Gastrocnemius medialis (tissue), 4 donors: Measurements from ENCODE around the gene BTRC.

ENCODE experiments used
- POLR2A ChIP-seq, 2 donors: fragments of 450-650 bp; IDR thresholded peaks; one replicate each; pipeline ENCODE4 v1.6.1; 2017; ENCODE audit warnings: antibody characterized with exemption in 2 of 2, mild to moderate bottlenecking in 2 of 2, moderate library complexity in 2 of 2
- TF ChIP-seq, protein P1 (sequence below), 5 experiments: fragments of 450-650 bp in 3 of 5; fragments of 200-600 bp in 2 of 5; sonication (generic) in 2 of 5; IDR thresholded peaks in 4 of 5; conservative IDR thresholded peaks in 1 of 5; 1 replicate in 4 of 5; 2 replicates in 1 of 5; pipeline ENCODE4 v1.5.1; 2016 to 2019; ENCODE audit warnings: antibody characterized with exemption in 5 of 5, mild to moderate bottlenecking in 3 of 5, moderate library complexity in 3 of 5

DNA sequence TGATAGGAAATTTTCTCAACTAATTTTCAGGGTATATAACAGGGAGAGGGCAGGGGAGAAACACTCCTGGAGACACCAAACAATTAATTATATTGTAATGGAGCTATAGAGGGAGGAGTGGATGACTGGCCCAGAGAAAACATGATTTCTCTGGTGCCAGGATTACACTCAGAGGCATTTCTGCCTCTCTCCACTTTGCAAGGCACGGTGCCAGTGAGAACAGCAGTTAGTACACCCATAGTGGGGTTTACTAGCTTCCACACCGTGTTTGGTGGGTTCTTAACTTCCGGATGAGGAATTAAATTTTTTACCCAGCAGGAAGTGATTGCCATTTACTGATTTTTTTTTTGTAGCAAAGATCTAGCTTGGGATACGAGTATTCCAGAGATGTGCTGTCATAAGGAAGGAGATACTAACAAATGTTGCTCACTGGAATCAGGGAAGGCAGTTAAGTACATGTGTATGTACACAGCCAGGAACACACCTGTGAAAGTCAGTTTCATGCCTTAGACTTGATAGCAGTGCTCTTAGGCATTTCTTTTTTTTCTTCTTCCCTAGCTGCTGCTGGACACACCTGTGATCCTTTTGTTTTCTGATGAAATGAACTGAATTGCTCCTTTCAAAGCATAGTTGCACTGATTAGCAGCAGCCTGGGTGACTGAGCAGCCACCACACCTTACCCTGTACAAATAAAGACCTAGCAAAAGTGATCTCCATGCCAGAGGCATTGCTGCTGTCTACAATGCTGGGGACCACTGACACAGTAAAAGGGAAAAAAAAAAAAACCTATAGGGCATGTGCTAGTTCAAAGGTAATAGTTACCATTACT, 176.0 kb downstream of the BTRC start:
- TF ChIP-seq, protein P1, sequence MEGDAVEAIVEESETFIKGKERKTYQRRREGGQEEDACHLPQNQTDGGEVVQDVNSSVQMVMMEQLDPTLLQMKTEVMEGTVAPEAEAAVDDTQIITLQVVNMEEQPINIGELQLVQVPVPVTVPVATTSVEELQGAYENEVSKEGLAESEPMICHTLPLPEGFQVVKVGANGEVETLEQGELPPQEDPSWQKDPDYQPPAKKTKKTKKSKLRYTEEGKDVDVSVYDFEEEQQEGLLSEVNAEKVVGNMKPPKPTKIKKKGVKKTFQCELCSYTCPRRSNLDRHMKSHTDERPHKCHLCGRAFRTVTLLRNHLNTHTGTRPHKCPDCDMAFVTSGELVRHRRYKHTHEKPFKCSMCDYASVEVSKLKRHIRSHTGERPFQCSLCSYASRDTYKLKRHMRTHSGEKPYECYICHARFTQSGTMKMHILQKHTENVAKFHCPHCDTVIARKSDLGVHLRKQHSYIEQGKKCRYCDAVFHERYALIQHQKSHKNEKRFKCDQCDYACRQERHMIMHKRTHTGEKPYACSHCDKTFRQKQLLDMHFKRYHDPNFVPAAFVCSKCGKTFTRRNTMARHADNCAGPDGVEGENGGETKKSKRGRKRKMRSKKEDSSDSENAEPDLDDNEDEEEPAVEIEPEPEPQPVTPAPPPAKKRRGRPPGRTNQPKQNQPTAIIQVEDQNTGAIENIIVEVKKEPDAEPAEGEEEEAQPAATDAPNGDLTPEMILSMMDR (IDR thresholded peaks at IDR 0.05 in 4 of 5, conservative IDR thresholded peaks at IDR 0.05 in 1 of 5) = no peak
- TF ChIP-seq POLR2A (IDR thresholded peaks at IDR 0.05) = no peak
